HFF-Myc (cell line): ENCODE data around the gene HOXD9.

Experiments
- DNase-seq: peaks from one replicate; pipeline ENCODE4 v3.0.0-alpha.2; 2011; ENCODE audit warnings: low read depth; ENCODE audit errors: extremely low read depth
- H3K4me3 ChIP-seq: replicated peaks from 2 replicates; pipeline ENCODE4 v1.5.1; 2011; ENCODE audit warnings: low read depth, mild to moderate bottlenecking, control low read depth, low read length
- TF ChIP-seq, protein P1 (sequence below): IDR thresholded peaks from 2 replicates; pipeline ENCODE4 v1.5.1; 2012; ENCODE audit warnings: mild to moderate bottlenecking, low read depth, low read length, control low read depth; ENCODE audit errors: missing control alignments

The HOXD9 gene

DNA sequence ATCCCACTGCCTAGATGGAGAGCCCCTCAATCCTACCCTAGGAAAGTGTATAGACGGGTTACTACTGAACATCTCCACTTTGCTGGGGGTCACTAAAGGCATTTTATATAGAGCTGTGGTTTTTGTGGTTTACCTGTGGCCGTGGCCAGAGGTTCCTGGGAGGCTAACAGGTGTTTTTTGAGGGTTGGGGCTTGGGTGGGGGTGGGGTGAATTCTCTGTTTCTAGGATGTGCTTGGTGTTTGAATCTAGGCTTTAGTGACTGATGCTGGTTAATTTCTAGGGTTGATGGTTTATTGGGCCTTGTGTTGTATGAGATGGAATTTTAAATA, 14.7 kb downstream of the HOXD9 start:
- no peak overlapping the region for H3K4me3 ChIP-seq
- TF ChIP-seq, protein P1, sequence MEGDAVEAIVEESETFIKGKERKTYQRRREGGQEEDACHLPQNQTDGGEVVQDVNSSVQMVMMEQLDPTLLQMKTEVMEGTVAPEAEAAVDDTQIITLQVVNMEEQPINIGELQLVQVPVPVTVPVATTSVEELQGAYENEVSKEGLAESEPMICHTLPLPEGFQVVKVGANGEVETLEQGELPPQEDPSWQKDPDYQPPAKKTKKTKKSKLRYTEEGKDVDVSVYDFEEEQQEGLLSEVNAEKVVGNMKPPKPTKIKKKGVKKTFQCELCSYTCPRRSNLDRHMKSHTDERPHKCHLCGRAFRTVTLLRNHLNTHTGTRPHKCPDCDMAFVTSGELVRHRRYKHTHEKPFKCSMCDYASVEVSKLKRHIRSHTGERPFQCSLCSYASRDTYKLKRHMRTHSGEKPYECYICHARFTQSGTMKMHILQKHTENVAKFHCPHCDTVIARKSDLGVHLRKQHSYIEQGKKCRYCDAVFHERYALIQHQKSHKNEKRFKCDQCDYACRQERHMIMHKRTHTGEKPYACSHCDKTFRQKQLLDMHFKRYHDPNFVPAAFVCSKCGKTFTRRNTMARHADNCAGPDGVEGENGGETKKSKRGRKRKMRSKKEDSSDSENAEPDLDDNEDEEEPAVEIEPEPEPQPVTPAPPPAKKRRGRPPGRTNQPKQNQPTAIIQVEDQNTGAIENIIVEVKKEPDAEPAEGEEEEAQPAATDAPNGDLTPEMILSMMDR: no peak
- DNase-seq: no peak

DNA sequence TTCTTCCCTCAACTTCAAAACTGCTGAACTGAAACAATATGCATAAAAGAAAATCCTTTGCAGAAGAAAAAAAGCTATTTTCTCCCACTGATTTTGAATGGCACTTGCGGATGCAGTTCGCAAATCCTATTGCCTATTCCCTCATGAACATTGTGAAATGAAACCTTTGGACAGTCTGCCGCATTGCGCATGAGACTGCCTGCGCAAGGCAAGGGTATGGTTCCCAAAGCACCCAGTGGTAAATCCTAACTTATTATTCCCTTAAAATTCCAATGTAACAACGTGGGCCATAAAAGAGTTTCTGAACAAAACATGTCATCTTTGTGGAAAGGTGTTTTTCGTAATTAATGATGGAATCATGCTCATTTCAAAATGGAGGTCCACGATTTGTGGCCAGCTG, 15.4 kb downstream of the HOXD9 start:
- TF ChIP-seq, protein P1: no peak
- no peak overlapping the region for H3K4me3 ChIP-seq
- no peak for DNase-seq

DNA sequence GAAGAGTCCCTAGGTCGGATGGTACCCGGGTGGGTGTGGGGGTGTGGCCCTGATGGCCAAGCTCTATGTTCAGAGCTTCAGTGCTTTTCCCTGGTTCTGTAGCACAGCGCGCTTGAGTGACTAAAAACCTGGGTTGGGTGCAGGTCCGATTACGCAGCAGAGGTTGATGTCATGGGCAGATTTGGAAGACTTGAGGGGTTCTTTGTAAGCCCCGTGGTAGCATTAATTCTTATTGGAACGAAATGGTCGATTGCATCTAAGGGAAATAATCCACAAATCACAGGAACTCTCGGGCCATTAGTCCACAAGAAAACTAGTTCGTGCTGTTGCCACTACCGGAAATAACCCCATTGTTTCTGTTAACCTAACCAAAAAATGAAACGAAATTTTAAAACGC, 16.0 kb downstream of the HOXD9 start:
- no peak overlapping the region for H3K4me3 ChIP-seq
- no peak for DNase-seq
- TF ChIP-seq, protein P1: no peak

DNA sequence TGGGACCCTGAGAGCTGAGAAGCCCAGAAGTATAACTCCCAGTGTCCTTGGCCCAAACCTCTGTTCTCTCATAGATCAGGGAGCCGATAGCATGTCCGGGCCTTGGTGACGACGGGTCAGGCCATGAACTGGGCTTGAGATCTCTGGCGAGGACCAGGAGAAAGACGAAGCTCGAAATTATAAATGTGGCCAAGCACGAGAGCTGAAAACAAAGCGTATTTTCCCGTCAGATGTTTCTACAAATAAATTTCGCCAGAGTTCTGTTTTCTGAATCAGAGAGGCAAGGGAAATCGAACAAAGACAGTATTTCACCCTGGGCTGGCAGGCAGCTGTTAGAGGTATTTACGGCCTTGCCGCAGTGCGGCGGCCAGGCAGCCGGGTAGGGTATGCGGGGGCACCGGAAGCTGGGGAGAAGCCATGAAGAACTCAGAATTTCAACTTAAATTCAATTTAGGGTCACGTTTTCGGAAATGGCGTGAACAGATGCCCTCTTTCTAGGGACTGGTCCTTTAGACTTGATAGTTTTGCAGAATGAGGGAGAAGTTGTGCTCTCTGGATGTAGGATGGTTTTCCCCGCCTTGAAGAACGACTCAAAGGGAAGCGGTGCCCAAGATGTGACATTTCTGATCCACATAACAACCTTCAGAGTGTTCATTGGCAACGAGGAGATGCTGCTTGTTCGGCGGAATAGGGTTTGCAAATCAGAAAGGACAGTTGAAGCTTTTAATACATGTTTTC, 16.6 kb downstream of the HOXD9 start:
- DNase-seq: no peak
- H3K4me3 ChIP-seq: no peak overlapping the region
- TF ChIP-seq, protein P1: no peak

DNA sequence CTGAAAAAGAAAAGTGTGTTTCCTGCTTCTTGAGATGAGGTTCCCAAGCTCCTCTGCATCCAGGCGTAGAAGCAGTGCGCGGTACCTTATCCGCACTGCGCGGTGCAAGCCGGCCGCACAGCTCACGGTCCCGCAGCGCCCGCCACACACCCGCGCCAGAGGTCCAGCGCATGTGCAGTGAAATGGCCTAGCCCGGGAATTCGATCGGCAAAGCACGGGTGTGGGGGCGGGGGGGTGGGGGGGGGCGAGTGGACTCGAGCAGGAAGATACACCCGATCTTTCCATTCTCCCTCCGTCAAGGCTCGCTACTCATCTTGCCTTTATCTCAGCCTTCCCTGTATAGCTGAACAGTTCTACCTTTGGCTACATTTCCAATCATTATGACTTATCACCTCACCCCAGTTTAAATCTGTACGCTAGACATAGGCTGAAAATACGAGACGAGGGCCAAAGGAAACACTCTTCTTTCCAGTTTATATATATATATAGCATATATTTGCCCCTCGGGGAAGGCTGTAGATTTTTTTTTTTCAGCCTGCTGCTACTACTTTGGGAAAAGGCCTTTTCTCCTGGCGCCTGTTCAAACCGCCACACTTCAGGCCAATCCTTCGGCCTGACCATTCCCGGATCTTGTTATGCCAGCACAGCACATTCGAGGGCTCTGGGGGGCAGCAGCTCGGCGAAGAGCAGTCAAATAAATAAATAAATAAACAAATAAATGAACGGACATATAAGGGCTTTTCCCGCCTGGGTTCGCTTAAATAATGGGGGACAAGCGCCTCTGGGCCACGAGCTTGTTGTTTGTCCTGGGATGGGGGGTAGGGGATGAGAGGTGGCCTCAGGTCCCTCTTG, 17.4 kb downstream of the HOXD9 start:
- DNase-seq: no peak
- H3K4me3 ChIP-seq: peak overlapping the region; percentile 30
- TF ChIP-seq, protein P1: no peak

DNA sequence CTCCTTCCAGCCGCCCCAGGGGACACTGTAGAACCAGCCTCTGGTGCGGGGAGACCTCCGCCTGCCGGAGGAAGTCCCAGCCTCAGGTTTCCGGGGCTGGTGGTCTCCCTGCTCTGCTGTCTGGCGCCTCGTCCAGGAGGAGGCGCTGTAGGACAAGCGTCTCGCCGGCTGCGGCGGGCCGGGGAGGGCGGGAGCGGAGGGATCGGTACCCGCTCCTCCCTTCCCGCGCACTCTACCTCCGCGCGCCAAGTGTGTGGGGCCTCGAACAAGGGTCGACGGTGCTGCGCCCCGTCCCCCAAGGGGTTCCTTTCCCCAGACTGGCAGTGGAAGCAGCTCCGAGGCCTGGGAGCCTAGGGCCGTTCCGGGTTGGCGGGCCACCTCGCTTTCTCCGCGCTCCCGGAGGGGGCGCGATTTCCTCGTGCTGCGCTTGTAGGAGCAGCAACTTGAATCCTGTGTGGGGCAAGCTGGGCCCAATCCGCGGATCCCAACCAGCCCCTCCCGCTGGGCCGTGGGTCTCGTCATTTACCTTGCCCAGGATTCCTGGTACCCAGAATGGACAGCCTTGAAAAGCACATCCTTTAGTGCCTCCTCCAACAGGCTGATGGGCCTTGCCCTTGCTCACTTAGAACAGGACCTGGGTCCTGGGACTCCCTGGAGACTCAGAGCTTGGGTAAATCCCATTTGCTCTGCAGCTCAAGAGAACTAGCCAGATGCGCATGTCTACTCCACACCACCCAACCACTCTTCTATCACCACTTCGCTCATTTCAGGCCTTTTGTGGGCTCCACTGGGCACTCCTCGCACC, 18.2 kb downstream of the HOXD9 start:
- DNase-seq: no peak
- H3K4me3 ChIP-seq: peak overlapping the region; percentile 30
- TF ChIP-seq, protein P1: peak; percentile 89
